ENCODE measurements around the gene DCAF8. TPM values are rescaled to one million over a fixed set of nuclear protein-coding genes. Genes with fewer than 3 reads are reported as not detected.

The DCAF8 gene
- total RNA-seq, 1 experiment from 2014 or later: 143 TPM

- TF ChIP-seq ERG (CRISPR knock-in tag; IDR thresholded peaks at IDR 0.05): no peak
These were observed 35.7 kb downstream of the DCAF8 start (continued) for GRCh38 chr1:160226623-160227022.

DNA sequence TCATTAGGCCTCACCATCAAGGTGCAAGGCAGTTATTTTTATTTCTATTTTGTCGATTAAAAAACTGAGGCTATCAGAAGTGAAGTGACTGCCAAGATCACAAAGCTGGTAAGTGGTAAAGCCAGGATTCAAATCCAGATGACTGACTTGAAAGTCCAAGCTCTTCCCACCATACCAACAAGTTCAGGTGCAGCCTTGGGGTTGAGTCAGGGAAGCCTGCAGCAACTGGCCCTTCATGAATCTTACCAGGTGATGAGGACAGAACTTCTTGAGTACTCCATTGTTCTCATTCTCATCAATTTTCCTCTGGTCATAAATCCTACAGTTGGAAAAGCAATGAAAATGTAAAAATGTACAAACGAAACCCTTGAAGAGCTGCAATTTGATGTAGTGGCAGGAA is 37.0 kb downstream of the DCAF8 start:
- Mint-ChIP-seq H3K27ac (no peak overlapping the region), H3K9me3 (no peaks in the 10 kb centered on the region), H3K4me3 (no peak overlapping the region), H3K27me3 (ENCODE audit: low read depth) (no peaks in the 10 kb centered on the region), H3K4me1 (peaks cover 1% of the 10 kb centered on the region; the same call in 1 of the 2 replicates), H3K36me3 (peaks cover 58% of the 10 kb centered on the region)
- CTCF ChIA-PET: interaction anchor here (0.8 to 2.0 kb wide), 5 partner anchors 27 to 139 kb away, joined by 3 to 6 read pairs (median 6); no protein-coding TSS in a partner anchor
- no peak for DNase-seq (ENCODE audit: low spot score)
- no peak for TF ChIP-seq IRF2 (CRISPR knock-in tag; IDR thresholded peaks at IDR 0.05; ENCODE audit: borderline replicate concordance, low read depth)
- TF ChIP-seq GRHL2 (CRISPR knock-in tag; IDR thresholded peaks at IDR 0.05; ENCODE audit: insufficient replicate concordance, severe bottlenecking): no peak
- TF ChIP-seq STAT6 (CRISPR knock-in tag; conservative IDR thresholded peaks at IDR 0.05; ENCODE audit: low read depth): no peak
- no peak for TF ChIP-seq RORB (CRISPR knock-in tag; IDR thresholded peaks at IDR 0.05)
- TF ChIP-seq, protein P1, sequence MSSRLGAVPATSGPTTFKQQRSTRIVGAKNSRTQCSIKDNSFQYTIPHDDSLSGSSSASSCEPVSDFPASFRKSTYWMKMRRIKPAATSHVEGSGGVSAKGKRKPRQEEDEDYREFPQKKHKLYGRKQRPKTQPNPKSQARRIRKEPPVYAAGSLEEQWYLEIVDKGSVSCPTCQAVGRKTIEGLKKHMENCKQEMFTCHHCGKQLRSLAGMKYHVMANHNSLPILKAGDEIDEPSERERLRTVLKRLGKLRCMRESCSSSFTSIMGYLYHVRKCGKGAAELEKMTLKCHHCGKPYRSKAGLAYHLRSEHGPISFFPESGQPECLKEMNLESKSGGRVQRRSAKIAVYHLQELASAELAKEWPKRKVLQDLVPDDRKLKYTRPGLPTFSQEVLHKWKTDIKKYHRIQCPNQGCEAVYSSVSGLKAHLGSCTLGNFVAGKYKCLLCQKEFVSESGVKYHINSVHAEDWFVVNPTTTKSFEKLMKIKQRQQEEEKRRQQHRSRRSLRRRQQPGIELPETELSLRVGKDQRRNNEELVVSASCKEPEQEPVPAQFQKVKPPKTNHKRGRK (CRISPR knock-in tag; IDR thresholded peaks at IDR 0.05; ENCODE audit: borderline replicate concordance): no peak
- TF ChIP-seq, protein P2, sequence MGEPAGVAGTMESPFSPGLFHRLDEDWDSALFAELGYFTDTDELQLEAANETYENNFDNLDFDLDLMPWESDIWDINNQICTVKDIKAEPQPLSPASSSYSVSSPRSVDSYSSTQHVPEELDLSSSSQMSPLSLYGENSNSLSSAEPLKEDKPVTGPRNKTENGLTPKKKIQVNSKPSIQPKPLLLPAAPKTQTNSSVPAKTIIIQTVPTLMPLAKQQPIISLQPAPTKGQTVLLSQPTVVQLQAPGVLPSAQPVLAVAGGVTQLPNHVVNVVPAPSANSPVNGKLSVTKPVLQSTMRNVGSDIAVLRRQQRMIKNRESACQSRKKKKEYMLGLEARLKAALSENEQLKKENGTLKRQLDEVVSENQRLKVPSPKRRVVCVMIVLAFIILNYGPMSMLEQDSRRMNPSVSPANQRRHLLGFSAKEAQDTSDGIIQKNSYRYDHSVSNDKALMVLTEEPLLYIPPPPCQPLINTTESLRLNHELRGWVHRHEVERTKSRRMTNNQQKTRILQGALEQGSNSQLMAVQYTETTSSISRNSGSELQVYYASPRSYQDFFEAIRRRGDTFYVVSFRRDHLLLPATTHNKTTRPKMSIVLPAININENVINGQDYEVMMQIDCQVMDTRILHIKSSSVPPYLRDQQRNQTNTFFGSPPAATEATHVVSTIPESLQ (CRISPR knock-in tag; IDR thresholded peaks at IDR 0.05): no peak
- TF ChIP-seq, protein P3, sequence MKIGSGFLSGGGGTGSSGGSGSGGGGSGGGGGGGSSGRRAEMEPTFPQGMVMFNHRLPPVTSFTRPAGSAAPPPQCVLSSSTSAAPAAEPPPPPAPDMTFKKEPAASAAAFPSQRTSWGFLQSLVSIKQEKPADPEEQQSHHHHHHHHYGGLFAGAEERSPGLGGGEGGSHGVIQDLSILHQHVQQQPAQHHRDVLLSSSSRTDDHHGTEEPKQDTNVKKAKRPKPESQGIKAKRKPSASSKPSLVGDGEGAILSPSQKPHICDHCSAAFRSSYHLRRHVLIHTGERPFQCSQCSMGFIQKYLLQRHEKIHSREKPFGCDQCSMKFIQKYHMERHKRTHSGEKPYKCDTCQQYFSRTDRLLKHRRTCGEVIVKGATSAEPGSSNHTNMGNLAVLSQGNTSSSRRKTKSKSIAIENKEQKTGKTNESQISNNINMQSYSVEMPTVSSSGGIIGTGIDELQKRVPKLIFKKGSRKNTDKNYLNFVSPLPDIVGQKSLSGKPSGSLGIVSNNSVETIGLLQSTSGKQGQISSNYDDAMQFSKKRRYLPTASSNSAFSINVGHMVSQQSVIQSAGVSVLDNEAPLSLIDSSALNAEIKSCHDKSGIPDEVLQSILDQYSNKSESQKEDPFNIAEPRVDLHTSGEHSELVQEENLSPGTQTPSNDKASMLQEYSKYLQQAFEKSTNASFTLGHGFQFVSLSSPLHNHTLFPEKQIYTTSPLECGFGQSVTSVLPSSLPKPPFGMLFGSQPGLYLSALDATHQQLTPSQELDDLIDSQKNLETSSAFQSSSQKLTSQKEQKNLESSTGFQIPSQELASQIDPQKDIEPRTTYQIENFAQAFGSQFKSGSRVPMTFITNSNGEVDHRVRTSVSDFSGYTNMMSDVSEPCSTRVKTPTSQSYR (CRISPR knock-in tag; IDR thresholded peaks at IDR 0.05): no peak
- TF ChIP-seq, protein P4, sequence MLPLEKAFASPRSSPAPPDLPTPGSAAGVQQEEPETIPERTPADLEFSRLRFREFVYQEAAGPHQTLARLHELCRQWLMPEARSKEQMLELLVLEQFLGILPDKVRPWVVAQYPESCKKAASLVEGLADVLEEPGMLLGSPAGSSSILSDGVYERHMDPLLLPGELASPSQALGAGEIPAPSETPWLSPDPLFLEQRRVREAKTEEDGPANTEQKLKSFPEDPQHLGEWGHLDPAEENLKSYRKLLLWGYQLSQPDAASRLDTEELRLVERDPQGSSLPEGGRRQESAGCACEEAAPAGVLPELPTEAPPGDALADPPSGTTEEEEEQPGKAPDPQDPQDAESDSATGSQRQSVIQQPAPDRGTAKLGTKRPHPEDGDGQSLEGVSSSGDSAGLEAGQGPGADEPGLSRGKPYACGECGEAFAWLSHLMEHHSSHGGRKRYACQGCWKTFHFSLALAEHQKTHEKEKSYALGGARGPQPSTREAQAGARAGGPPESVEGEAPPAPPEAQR (CRISPR knock-in tag; IDR thresholded peaks at IDR 0.05): no peak
- TF ChIP-seq, protein P5, sequence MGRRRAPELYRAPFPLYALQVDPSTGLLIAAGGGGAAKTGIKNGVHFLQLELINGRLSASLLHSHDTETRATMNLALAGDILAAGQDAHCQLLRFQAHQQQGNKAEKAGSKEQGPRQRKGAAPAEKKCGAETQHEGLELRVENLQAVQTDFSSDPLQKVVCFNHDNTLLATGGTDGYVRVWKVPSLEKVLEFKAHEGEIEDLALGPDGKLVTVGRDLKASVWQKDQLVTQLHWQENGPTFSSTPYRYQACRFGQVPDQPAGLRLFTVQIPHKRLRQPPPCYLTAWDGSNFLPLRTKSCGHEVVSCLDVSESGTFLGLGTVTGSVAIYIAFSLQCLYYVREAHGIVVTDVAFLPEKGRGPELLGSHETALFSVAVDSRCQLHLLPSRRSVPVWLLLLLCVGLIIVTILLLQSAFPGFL (CRISPR knock-in tag; IDR thresholded peaks at IDR 0.05; ENCODE audit: borderline replicate concordance): no peak
- no peak for TF ChIP-seq ELF4 (CRISPR knock-in tag; IDR thresholded peaks at IDR 0.05; ENCODE audit: low read depth)
- no peak for TF ChIP-seq OVOL2 (CRISPR knock-in tag; IDR thresholded peaks at IDR 0.05; ENCODE audit: borderline replicate concordance)
- no peak for TF ChIP-seq NR3C1 (CRISPR knock-in tag; conservative IDR thresholded peaks at IDR 0.05; ENCODE audit: low read depth)
- no peak for TF ChIP-seq GTF2I (CRISPR knock-in tag; conservative IDR thresholded peaks at IDR 0.05)
- no peak for TF ChIP-seq TEAD1 (CRISPR knock-in tag; IDR thresholded peaks at IDR 0.05)
- TF ChIP-seq AFF4 (CRISPR knock-in tag; IDR thresholded peaks at IDR 0.05; ENCODE audit: borderline replicate concordance): no peak
- ATAC-seq: no peak
- POLR2A ChIA-PET: no interaction called here

Data from WTC11 (cell line).